Hematopoietic multipotent progenitor cell treated with erythropoietin and hydrocortisone succinate and interleukin-3 and kit ligand, for 17 days (in vitro differentiated cells): ENCODE measurements around the gene TMTC1.

ENCODE experiments used
- DNase-seq: peaks from one replicate; pipeline ENCODE4 v3.0.0-alpha.2; 2015; ENCODE audit warnings: low spot score

The TMTC1 gene

DNA sequence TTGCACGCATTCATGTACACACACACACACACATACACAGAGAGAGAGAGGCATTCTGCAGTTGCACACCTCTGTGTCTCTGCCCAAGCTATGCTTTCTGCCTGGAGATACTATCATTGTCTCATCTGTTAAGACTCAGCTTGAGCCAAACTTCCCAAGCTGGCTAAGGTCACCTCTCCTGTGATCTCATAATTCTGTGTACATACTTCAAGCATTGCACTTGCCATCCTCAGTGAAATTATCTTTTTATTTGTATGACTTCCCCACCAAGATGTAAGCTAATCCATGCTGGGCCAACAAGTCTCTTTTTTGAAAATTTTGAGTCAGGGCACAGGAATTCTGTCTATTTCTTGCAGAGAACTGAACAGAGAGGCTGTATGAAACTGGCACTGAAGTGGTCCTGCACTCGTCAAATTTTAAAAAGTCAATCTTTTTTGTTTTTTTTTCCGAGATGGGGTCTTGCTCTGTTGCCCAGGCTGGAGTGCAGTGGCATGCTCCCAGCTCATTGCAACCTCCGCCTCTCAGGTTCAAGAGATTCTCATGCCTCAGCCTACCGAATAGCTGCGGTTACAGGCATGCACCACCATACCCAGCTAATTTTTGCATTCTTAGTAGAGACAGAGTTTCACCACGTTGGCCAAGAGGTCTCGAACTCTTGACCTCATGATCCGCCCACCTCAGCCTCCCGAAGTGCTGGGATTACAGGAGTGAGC lies 44.3 kb downstream of the TMTC1 start:
- no peak for DNase-seq

GRCh38 chr12:29738365-29738764 lies 45.4 kb downstream of the TMTC1 start:
- DNase-seq, result no peak

DNA sequence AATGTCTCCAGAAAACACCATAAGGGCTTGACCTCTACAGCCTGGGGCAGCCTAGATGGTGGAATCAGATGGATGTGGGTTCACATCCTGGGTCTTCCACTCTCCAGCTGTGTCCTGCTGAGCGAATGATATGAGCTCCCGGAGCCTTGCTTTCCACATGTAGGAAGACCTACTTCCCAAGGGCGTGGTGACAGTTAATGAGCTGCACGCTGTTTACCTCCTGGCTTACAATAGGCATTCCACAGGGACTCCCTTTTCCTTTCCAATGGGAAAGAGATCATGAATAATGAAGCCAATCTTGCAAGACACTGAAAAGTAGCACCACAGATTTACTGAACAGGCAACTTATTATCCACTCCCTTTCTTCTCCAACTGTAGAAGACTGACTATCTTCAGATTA lies 46.1 kb downstream of the TMTC1 start:
- no peak for DNase-seq

DNA sequence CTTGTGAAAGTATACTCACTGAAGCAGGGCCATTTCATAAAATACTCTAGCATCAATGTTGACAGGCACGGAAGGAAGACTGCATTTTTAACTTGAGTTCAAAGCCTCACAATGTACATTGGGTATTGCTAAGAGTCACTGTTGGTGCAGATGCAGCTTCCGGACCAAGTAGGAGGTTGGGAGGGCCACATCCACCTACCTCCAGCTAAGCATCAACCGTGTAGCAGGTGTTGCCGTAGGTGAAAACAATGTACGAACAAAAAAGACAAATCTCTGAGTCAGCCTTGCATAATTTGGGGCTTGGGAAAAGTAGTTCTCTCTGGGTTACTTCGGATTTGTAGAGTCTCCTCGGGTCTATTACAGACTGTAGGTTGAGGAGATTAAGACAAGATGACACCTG lies 48.1 kb downstream of the TMTC1 start:
- no peak for DNase-seq

GRCh38 chr12:29734734-29735133 lies 49.0 kb downstream of the TMTC1 start:
- no peak for DNase-seq

DNA sequence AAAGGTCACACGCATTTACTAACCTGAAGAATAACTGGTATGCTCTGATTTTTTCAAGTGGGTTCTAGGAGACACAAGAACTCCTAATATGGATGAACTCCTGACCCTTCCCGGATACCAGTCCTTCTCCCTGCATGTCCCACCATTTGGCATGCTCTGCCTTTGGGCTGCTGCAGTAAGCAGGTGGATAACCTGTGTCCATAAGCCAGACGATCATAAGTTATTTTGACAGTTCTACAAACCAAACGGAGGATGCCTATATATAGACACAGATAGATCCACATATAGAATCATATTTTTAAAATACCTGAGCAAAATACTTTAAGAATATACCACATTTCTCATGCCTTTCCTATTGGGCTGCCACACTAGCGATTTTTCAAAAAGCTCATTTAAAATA lies 49.4 kb downstream of the TMTC1 start:
- no peak for DNase-seq

- no peak for DNase-seq
These were observed 50.2 kb downstream of the TMTC1 start for GRCh38 chr12:29733501-29733900.

DNA sequence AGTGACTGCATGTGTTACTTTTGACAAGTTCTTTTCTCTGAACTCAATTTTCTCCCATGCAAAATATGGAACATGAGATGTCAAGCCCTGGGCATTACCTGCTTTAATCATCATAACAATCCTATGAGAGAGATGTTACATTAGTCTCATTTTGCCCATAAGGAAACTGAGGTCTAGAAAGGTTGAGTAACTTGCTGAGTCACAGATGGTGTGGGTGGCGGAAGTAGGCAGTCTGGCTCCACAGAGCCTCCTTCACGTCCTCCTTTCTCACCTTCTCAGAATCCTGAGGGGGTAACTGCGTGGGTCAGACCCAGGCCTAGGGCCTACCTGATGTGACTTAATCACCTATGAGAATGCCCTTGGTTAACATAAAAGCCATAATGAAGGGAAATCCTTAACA lies 50.7 kb downstream of the TMTC1 start:
- DNase-seq, result no peak

DNA sequence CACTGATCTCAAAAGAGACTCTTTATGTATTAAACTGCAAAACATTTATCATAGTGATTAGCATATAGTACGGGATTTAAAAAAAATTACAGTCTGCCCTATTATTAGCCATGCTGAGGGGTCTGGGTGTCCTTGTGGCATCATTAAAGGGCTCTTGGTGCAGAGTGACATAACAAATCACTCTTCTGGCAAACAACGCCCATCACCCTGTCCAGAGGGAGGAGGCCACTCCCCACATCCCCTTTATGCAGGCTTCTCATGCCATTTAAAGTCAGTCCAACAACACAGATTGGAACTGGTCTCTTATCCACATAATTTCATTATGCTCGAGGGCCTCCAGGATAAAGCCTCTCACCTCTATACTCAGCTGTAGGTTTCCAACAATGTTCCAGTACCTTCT lies 51.1 kb downstream of the TMTC1 start:
- no peak for DNase-seq

GRCh38 chr12:29732191-29732590 lies 51.6 kb downstream of the TMTC1 start:
- DNase-seq, result no peak

DNA sequence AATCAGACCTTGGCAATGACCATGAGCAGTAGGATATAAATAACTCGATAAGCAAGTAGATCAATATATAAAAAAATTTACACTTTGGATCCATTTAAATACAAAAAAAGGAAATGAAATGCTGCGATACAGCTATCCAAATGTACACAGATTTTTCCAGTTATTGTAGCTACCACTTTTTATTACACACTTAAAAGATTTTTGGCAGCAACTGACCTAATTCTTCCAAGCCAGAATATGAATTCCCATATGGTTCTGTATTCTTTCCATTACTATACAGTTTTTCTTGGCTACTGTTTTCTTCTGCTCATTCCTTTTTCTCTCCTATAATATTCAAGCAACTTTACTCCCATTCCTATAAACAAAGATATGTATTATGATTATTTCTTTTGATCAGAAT lies 52.2 kb downstream of the TMTC1 start:
- no peak for DNase-seq

DNA sequence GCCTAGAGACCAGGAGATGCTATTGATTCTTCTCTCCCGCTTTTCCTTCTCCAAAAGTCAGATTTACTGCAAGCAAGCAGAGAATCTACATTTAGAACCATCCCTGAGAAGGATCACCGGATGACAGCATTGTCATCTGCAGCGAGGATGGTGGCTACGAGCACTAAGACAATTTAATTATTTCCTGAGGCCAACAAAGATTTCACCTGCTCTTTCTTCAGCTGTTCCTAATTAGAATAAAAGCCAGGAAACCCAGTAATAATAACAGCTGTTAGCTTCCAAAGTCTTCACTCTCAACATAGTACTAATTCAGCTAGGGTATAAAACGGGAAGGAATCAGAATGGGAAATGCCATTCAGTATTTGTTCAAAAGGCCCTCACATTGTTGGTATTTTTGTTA lies 53.3 kb downstream of the TMTC1 start:
- no peak for DNase-seq

DNA sequence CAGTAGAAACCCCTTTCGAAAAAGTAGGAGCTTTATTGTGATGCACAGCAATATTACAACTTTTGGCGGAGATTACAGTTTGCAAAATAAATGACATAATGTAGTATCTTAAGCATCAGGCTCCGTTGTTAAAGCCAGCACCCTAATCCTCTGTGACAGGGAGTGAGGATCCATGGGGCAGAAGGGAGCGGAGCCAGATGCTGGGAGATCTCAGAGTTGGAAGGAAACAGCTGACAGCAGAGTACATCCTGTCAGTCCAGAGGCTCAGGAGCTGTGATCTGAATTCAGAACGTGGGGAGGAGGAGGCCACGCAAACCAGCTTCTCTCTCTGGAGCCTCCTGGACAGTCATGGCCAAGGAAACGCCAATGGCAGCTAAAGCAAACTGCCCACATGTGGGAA lies 55.7 kb downstream of the TMTC1 start:
- DNase-seq, result no peak

DNA sequence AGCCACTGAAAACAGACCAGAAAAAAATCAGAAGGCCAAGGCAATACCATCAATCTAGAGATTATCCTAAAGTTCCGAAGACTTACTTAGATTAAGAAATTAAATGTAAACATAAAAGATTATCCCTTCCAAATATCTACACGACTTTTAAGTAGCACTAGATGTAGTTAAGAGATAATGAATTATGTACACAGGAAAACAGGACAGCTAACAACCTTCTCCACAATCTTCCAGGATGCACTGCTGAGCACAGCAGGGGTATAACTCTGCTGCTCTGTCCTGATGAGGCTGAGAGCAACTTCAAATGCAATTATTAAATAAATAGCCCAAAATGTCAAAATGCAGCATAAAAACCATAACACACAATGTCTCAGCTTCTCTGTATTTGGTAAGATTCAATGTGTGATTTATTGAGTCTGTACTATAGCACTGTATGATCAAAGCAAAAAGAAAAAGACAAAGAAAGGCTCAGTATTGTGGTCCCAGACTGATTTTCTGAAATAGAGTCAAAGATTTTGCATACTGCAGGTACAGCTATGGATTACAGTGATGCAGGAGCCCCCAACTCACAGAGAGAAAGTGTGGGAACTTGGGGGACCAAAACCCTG lies 56.9 kb downstream of the TMTC1 start:
- no peak for DNase-seq

DNA sequence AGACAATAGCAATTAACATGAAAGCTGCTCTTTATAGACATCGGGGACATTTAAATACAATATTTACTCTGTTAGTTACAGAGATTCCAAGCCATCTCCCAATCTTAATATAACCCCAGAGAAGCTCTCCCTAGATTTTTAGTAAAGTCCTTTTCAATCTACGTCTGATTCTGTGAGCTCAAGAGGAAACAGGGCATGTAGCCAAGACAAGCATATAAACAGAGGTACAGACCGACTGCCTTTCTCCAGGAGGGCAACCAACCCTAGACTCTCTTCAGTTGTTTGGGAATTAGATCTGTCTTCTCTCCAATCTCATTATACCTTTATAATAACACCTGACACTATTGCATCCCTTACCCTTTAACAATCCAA lies 57.4 kb downstream of the TMTC1 start:
- DNase-seq, result no peak

DNA sequence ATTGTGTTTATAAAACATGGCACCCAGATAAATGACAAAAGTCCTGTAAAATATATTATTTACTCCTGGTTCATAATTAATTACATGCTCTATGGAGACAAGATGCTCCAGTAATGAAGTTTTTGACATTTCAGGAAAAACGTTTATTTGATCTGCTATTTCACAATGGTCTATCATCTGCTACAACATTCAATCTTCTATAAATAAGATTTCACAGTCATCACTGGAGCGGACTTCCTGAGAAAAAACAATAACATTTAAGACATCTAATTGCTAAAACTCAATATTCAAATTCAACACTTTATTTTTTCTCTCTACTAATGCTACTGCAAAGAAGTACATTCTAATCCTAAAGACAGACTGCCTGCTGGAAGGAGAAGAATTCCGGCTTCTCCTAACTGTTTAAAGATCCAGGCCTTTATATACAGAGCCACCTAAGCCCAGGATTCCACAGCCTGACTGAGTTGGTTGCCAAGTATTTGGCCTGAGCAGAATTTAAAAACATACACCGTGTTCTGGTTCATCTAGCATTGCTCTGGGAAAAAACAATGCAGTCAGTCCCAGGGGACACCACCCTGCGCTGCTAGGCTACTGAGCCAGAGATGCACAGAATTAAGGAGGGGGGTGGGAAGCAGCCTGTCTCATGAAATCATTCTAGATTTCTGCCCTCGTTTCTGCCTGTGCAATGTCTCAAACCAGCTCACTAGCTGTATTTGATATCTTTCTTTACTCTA lies 58.0 kb downstream of the TMTC1 start:
- no peak for DNase-seq

DNA sequence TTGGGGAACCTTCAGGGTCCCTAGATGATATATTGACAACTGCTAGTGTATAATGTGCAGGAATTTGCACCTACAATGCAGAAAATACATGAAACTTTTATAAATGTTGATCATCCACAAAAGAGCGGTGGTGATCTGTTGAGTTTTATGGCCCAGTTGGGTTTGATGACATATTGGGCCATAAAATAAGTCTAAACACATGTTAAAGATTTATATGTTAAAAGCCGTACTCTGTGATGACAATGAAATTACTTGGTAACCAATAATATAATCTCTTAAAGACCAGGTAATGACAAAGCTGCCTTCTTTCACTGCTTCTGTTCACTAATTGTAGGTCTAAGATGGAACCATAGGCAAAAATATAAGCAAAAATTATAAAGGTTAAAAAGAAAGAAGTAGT lies 61.6 kb downstream of the TMTC1 start:
- no peak for DNase-seq

- no peak for DNase-seq
These were observed 64.4 kb downstream of the TMTC1 start for GRCh38 chr12:29719381-29719780.

DNA sequence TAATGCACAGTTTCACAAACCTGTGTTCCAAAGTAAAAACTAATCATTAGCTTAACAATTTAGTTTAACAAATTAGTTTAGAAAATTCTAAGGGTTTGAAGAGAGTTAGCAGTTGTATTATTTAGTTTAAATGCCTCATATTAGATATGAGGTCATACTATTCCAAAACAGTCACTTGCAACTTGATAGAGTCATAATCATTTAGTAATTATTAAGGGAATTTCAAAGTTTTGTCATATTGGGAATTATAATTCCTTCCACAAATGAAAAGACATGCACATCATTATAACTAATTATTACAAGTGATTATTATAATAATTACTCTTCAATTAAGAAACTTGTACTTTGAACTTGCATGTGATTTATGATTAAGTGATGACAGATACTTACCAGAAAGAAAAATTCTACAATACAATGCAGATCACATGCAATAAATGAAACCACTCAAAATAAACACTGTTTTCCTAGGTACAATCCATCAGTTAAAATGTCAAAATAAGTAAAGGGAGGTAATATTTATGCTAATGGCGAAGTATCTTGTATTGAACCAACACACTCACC lies 66.1 kb downstream of the TMTC1 start:
- no peak for DNase-seq

DNA sequence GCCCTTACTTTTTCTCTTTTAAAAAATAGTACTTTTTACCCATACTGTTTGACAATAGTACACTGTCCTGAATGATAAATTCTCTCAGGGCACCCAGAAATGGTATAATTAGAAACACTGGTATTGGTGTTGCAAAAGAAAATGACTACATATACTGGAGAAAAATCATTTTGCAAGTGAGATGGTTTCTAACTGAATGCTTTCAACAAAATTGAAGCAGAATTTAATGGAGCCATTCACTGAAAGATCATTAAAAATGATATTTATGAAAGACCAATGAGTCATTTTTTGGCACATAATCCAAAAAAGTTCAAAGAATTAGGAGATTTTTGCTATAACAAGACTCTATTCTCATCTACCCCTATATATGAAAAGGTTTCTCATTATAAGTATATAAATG lies 68.8 kb downstream of the TMTC1 start:
- no peak for DNase-seq

DNA sequence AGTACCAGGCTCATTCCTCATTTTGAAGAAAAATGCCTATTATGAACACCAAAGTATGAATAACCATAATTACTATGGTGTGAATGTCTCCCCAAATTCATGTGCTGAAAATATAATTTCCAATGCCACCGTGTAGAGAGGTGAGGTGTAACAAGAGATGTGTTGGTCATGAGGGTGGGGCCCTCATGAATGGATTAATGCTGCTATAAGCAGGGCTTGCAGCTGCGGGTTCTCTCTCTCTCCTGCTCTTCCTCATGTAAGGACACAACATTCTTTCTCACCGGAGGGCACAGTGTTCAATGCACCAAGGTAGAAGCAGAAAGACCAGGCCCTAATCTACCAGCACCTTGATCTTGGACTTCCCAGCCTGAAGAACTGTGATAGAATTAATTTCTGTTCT lies 70.0 kb downstream of the TMTC1 start:
- DNase-seq, result no peak

GRCh38 chr12:29711381-29711780 lies 72.4 kb downstream of the TMTC1 start:
- DNase-seq, result no peak

DNA sequence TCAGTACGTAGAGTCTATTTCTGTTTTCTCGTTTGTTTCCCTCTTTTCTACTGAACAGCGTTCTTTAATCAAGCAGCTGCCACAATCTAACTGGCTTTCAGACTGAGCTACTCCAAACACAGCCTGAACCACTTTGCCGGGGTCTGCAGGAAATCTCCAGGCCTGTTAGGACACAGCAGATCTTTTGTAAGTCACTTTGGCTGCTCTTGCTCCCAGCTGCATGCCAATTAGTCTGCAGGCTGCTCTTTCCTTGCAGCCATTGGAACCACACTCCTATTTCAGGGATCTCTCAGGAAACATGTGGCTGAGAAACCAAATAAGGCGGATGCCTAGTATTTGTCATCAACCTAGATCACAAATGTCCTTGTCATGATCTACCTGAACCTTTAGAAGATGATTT lies 73.6 kb downstream of the TMTC1 start:
- DNase-seq, result no peak
